Stimulated activated CD8-positive, alpha-beta memory T cell treated with anti-CD3 and anti-CD28 coated beads, Interleukin-7, amount 100 ng/mL, for 24 hours (primary cell): ENCODE data around the gene TMEM116.
"Not testable (repeated sequence)": the region's sequence is repeated elsewhere in the genome, so short reads cannot be mapped to it uniquely, and the experiment has no call there.

Experiments used
- DNase-seq: peaks from one replicate; pipeline ENCODE4 v3.0.0-alpha.2; 2020; ENCODE audit warnings: low read depth

TMEM116 gene

GRCh38 chr12:111976291-111976690 lies 36.7 kb downstream of the TMEM116 start:
- no peak for DNase-seq

GRCh38 chr12:111975161-111975931 lies 37.6 kb downstream of the TMEM116 start:
- DNase-seq: no peak

GRCh38 chr12:111971800-111972199 lies 41.2 kb downstream of the TMEM116 start:
- no peak for DNase-seq

GRCh38 chr12:111964935-111965334 lies 48.0 kb downstream of the TMEM116 start:
- DNase-seq: no peak

GRCh38 chr12:111959518-111959917 lies 53.4 kb downstream of the TMEM116 start:
- DNase-seq: not testable (repeated sequence)

GRCh38 chr12:111957224-111957623 lies 55.7 kb downstream of the TMEM116 start:
- not testable (repeated sequence) for DNase-seq

- DNase-seq: no peak
Measured at GRCh38 chr12:111954969-111955368, 58.0 kb downstream of the TMEM116 start.

- no peak for DNase-seq
Measured at GRCh38 chr12:111953455-111953854, 59.5 kb downstream of the TMEM116 start.

- not testable (repeated sequence) for DNase-seq
Measured at GRCh38 chr12:111952084-111952787, 60.7 kb downstream of the TMEM116 start.

GRCh38 chr12:111950961-111951676 lies 61.8 kb downstream of the TMEM116 start:
- not testable (repeated sequence) for DNase-seq

GRCh38 chr12:111943929-111944328 lies 69.0 kb downstream of the TMEM116 start:
- DNase-seq: no peak

GRCh38 chr12:111942557-111942956 lies 70.4 kb downstream of the TMEM116 start:
- DNase-seq: no peak

GRCh38 chr12:111937429-111937828 lies 75.5 kb downstream of the TMEM116 start:
- no peak for DNase-seq

- no peak for DNase-seq
Measured at GRCh38 chr12:111936869-111937268, 76.1 kb downstream of the TMEM116 start.

GRCh38 chr12:111932241-111932640 lies 80.7 kb downstream of the TMEM116 start:
- DNase-seq: no peak

- no peak for DNase-seq
Measured at GRCh38 chr12:111927346-111927745, 85.6 kb downstream of the TMEM116 start.

- DNase-seq: no peak
Measured at GRCh38 chr12:111926631-111927030, 86.3 kb downstream of the TMEM116 start.

GRCh38 chr12:111925171-111925570 lies 87.8 kb downstream of the TMEM116 start:
- no peak for DNase-seq

GRCh38 chr12:111907740-111908139 lies 105.2 kb downstream of the TMEM116 start:
- no peak for DNase-seq

- no peak for DNase-seq
Measured at GRCh38 chr12:111905502-111905901, 107.5 kb downstream of the TMEM116 start.

GRCh38 chr12:111904446-111904975 lies 108.5 kb downstream of the TMEM116 start:
- no peak for DNase-seq

- no peak for DNase-seq
Measured at GRCh38 chr12:111901182-111901581, 111.8 kb downstream of the TMEM116 start.

GRCh38 chr12:111894556-111894955 lies 118.4 kb downstream of the TMEM116 start:
- no peak for DNase-seq
